ENCODE data around the gene MSI2. TPM values are rescaled to one million over a fixed set of nuclear protein-coding genes. Genes with fewer than 3 reads are reported as not detected.

The MSI2 gene
- total RNA-seq, 3 donors from 2014 or later, result 13.4 to 89.1 (median 71.1) TPM

GRCh38 chr17:57627591-57627990 is 371.3 kb downstream of the MSI2 start:
- no peak for DNase-seq (ENCODE audit: low spot score in 2 of 2)
- no peaks in the 10 kb centered on the region for H3K9me3 ChIP-seq
- H3K27me3 ChIP-seq, result no peaks in the 10 kb centered on the region
- no peaks in the 10 kb centered on the region for H3K36me3 ChIP-seq
- no peaks in the 10 kb centered on the region for H3K4me1 ChIP-seq
- H3K4me3 ChIP-seq, result no peak overlapping the region
- H3K27ac ChIP-seq, result no peak overlapping the region
- intact Hi-C loops (cut with DNase I; ENCODE audit: low total_unique reads), result no loop called here
- TF ChIP-seq CTCF (IDR thresholded peaks at IDR 0.05) (no peak), POLR2A (IDR thresholded peaks at IDR 0.05) (no peak), POLR2AphosphoS5 (IDR thresholded peaks at IDR 0.05) (no peak)

GRCh38 chr17:57628421-57628820 is 372.1 kb downstream of the MSI2 start:
- H3K36me3 ChIP-seq, result no peaks in the 10 kb centered on the region

GRCh38 chr17:57629470-57629869 is 373.1 kb downstream of the MSI2 start:
- no peak for DNase-seq (ENCODE audit: low spot score in 2 of 2)
- no peaks in the 10 kb centered on the region for H3K36me3 ChIP-seq
- no peaks in the 10 kb centered on the region for H3K9me3 ChIP-seq
- TF ChIP-seq POLR2A (IDR thresholded peaks at IDR 0.05) (no peak), POLR2AphosphoS5 (IDR thresholded peaks at IDR 0.05) (no peak), CTCF (IDR thresholded peaks at IDR 0.05) (no peak)
- no peaks in the 10 kb centered on the region for H3K27me3 ChIP-seq
- H3K4me1 ChIP-seq, result no peaks in the 10 kb centered on the region
- intact Hi-C loops (cut with DNase I; ENCODE audit: low total_unique reads), result no loop called here
- H3K4me3 ChIP-seq, result no peak overlapping the region
- H3K27ac ChIP-seq, result no peak overlapping the region

More at GRCh38 chr17:57628421-57628820, 372.1 kb downstream of the MSI2 start:
- intact Hi-C loops (cut with DNase I; ENCODE audit: low total_unique reads), result no loop called here
- Histone ChIP-seq H3K4me1 (no peaks in the 10 kb centered on the region), H3K4me3 (no peak overlapping the region), H3K27me3 (no peaks in the 10 kb centered on the region), H3K27ac (no peak overlapping the region), H3K9me3 (no peaks in the 10 kb centered on the region)
- DNase-seq (ENCODE audit: low spot score in 2 of 2), result no peak
- TF ChIP-seq POLR2A (IDR thresholded peaks at IDR 0.05), result no peak
- TF ChIP-seq CTCF (IDR thresholded peaks at IDR 0.05), result no peak
- no peak for TF ChIP-seq POLR2AphosphoS5 (IDR thresholded peaks at IDR 0.05)

DNA sequence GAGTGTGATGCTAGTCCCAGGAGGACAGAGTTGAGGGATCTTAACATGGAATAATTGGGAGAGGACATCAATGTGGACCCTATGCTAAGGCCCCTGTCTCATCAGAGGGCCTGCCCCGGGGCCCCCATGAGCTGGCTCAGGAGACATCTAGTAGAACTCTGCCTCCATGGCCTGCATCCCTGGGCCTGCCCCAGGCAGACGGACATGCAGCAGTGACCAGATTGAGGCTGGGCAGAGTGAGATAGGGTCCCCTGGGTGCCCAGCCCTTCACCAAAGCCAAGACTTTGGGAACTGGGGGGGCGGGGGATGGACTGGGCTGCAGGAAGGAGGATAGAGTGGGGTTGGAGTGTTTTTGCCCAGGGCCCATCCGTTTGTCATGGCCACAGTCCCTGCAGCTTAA is 373.6 kb downstream of the MSI2 start:
- intact Hi-C loops (cut with DNase I; ENCODE audit: low total_unique reads), result no loop called here
- TF ChIP-seq POLR2A (IDR thresholded peaks at IDR 0.05) (no peak), CTCF (IDR thresholded peaks at IDR 0.05) (no peak), POLR2AphosphoS5 (IDR thresholded peaks at IDR 0.05) (no peak)
- H3K4me1 ChIP-seq, result no peaks in the 10 kb centered on the region
- no peaks in the 10 kb centered on the region for H3K27me3 ChIP-seq
- no peak overlapping the region for H3K4me3 ChIP-seq
- DNase-seq (ENCODE audit: low spot score in 2 of 2), result no peak
- no peaks in the 10 kb centered on the region for H3K9me3 ChIP-seq
- H3K27ac ChIP-seq, result no peak overlapping the region
- H3K36me3 ChIP-seq, result no peaks in the 10 kb centered on the region

DNA sequence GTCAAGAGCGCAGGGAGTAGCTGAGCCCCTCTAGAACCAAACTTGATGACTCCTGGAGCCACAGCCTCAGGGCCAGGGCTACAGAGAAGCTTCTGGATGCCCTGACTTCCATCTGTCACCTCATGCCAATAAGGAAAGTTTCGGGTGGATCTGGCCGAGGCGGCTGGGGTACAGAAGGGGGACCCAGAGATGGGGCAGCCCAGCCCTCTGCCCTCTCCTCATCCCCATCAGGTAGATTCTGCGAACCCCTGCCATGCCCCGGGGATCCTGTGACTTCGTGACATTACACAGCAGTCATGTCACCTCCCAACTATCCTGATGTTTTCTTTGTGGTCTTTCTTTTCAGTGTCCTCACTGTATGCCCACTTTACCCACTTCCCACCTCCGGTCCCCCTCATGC is 374.4 kb downstream of the MSI2 start:
- intact Hi-C loops (cut with DNase I; ENCODE audit: low total_unique reads), result no loop called here
- TF ChIP-seq CTCF (IDR thresholded peaks at IDR 0.05) (no peak), POLR2A (IDR thresholded peaks at IDR 0.05) (no peak), POLR2AphosphoS5 (IDR thresholded peaks at IDR 0.05) (no peak)
- no peaks in the 10 kb centered on the region for H3K4me1 ChIP-seq
- no peaks in the 10 kb centered on the region for H3K27me3 ChIP-seq
- H3K4me3 ChIP-seq, result no peak overlapping the region
- H3K36me3 ChIP-seq, result no peaks in the 10 kb centered on the region
- no peak for DNase-seq (ENCODE audit: low spot score in 2 of 2)
- H3K9me3 ChIP-seq, result no peaks in the 10 kb centered on the region
- H3K27ac ChIP-seq, result no peak overlapping the region
